Stimulated activated CD4-positive, alpha-beta T cell treated with anti-CD3 and anti-CD28 coated beads, Interleukin-1b, Interleukin-23, amount 100 ng/mL, for 1 hour (primary cell): ENCODE measurements around the gene LRRK1.

Experiments
- DNase-seq, 2 donors: peaks; one replicate each; pipeline ENCODE4 v3.0.0-alpha.2; 2020; ENCODE audit warnings: low read depth in 2 of 2

Gene LRRK1

DNA sequence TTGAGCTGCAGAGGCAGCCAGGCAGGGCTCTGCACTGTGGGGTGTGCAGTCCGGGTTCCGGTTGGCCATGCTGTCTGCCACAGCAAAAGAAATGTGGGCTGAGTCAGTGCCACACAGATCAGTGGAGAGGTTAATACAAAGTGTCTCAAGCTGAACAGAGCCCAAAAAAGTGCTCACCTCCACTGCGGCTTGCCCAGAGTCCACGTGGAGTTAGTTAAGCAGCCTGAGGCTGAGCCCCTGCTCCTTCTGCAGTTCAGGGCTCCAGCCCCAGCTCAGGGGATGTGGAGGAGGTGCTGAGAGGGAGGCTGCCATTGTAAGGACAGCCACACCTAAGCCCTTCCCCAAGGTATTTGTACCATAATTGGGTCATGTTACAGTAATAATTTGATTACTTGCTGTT lies 85.3 kb downstream of the LRRK1 start:
- DNase-seq, result no peak

DNA sequence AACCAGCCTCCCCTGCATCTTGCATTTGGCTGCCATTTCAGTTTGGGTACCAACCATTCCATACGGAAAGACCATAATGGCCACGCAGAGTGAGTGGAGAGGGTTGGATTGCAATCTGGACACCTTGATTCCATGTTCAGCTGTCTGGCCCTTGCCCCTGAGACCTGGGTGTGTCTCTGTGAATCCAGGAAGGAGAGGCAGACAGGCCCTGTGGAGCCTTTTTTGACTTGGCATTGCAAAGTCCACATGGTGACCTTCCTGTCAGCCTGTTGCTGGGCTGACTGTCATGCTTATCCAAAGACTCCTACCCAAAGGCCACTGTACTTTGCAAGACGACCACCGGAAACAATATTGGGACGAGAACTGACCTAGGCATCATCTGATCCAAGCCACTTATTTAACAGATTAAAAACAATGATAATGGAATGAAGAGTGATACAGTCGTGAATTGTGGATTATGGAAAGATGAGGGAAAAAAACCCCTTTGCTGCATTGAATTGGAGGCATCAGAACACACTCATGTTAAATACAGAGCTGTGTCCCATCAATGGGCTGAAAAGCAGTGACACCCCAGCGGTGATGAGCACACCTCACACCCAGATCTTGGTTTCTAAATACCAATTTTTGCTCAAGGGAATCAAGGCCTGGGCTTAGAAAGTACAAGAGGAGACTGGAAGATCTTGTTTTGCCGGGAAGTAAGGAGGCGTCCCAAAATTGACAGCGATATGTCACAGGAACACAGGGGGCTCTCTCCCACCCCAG lies 86.0 kb downstream of the LRRK1 start:
- DNase-seq, result no peak

DNA sequence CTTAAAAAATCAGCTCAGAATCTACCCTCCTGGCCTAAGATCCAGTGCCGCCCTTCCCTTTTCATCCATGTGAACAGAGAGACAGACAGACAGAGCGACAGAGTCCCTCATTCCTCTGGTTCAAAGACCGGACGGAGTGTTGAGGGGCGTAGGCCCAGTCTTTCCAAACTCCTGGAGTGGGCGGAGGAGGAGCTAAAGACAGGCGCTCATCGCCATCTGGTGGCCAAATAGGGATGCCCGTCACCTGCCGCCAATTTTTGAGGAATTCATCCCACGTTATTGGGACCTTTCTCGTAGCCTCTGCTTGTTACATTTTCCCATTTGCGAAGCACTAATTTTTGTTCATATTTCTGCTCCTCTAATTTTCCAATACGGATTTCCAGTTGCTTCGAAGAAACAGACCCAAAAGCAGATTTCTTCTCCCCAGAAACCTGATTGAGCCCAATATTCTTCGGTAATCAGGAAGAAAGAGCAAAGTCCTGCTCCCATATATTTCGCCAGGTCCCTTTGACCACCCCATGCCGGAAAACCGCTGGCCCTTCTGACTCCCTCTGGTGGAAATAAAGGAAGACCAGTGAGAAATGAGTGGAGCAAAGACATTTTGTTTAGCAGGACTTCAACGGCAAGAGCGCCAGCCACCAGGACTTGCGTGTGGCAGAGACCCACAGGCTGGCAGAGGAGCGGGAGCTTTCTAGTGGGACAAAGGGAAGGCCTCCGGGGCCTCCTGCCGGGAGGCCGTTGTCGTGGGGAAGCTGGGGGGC lies 88.0 kb downstream of the LRRK1 start:
- DNase-seq, result peak in 1 of 2 donors; percentile 37

DNA sequence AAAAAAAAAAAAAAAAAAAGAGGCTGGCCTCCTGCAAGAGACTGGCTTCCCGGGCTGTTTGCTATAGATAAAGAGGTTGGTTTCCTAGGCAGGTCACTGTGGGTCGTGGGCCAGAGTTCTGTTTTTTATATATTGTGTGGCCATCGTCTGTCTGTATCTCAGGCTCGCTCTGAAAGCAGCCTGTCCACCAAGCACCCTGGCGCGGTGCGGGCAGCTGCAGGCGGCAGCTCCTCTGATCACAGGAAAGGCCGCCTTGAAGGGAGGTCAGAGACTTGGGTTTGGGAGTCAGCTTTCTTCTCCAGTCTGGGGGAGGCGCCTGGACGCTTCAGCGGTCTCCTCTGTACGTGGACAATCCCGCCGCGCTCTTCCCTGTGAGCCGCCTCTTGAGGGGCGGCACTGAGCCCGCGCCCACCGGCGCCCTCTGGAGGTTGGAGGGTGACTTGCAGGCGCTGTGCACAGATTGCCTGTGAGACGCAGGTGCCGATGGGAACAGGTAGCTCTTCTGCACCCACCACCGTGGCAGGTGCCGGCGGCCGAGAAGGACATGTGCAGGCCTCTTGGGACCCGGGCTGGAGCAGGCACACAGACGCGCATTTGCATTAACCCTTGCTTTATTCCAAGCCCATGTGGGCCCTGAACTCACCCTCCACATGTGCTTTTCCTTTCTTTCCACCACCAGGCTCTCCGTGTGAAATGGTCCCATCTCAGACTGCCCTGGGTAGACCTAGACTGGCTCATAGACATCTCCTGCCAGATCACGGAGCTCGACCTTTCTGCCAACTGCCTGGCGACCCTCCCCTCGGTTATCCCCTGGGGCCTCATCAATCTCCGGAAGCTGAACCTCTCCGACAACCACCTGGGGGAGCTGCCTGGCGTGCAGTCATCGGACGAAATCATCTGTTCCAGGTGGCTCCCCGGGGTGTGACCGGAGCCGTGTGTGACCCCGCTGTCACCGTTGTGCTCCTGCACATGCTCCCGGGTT lies 89.3 kb downstream of the LRRK1 start:
- peak; percentile 67 to 88 for DNase-seq

DNA sequence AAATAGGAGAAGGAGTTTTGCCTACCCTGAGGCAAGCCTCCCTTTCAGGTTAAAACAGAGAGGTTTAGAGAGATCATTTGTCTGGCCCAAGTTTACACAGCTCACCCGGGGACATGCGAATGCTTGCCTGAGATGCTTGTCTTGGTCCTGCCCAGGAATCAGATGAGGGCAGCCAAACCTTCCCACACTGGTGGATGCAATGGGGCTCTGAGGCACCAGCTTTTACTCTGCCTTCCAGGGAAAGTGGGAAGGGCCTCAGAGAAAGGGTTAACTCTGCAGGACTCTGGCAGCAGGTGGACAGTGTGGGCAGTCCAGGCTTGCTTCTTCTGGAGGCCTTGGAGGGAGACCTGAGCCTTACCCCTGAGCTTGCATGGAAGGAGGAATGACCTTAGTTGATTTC lies 90.0 kb downstream of the LRRK1 start:
- DNase-seq, result no peak

DNA sequence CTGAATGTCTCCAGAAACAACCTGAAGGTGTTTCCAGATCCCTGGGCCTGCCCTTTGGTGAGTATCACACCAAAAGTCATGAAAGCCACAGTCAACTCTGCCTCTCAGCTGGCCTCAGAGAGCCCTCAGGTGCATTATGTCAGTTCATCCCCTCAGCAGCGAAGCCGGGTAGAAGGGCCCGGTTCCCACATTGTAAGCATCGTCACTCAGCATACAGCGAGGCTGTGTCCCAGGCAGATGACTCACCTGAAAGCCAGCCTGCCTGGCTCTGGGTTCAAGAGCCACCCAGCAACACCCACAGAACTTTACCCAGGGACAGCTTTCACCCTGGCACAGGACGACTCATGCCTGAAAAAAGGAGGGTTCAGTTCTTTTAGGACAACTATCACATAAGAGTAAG lies 91.6 kb downstream of the LRRK1 start:
- DNase-seq, result no peak

DNA sequence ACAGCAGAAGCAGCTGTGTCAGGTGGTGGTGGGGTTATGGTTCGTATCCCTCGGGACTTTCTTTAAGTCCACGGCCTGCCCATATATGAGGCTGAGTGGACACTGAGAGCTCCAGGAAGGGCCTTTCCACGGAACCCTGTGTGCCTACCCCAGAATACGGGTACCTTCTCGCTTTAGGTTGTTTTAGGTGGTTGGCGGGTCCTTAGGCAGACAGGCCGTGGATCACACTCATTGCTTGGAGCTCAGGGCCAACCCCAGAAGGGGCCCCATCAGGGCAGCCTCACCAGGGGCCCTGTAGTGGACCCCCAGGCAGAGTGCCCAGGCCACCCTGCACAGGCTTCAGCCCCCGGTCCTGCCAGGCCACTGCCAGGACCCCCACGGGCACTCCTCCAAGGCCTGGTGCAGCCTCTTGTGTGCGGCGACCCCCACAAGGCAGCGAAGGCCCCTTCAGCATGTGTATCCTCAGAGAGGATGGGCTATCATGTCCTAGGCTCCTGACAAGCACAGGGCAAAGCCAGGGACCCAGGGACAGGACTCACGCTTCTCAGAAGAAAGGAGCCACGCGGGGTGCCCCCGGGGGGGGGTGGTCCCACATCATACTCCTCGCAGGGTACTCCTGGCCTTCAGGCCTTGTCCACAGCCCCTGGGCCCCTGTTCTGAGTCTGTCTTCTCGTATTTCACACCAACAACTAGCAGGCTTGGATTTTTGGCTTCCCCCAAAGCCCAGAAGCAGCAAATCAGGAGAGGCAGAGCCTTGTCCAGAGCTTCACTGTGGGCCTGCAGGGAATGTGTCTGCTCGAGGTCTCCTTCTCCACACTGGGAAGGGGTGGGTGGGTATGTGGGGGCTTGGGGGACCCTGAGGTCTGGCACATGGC lies 93.4 kb downstream of the LRRK1 start:
- no peak for DNase-seq

DNA sequence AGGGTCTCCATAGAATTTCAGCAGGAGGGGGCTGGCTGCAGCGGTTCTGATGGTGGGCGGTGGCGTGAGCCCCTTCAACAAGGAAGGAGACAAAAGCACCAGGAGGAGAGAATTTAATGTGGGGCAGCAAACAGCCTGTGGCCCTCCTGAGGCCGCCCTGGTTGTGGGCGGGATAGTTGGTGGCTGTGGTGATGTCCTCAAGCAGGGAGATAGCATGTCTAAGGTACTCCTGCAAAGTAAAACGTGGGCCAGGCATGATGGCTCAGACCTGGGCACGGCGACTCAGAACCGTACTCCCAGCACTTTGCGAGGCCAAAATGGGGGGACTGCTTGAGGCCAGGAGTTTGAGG lies 94.0 kb downstream of the LRRK1 start:
- no peak for DNase-seq

DNA sequence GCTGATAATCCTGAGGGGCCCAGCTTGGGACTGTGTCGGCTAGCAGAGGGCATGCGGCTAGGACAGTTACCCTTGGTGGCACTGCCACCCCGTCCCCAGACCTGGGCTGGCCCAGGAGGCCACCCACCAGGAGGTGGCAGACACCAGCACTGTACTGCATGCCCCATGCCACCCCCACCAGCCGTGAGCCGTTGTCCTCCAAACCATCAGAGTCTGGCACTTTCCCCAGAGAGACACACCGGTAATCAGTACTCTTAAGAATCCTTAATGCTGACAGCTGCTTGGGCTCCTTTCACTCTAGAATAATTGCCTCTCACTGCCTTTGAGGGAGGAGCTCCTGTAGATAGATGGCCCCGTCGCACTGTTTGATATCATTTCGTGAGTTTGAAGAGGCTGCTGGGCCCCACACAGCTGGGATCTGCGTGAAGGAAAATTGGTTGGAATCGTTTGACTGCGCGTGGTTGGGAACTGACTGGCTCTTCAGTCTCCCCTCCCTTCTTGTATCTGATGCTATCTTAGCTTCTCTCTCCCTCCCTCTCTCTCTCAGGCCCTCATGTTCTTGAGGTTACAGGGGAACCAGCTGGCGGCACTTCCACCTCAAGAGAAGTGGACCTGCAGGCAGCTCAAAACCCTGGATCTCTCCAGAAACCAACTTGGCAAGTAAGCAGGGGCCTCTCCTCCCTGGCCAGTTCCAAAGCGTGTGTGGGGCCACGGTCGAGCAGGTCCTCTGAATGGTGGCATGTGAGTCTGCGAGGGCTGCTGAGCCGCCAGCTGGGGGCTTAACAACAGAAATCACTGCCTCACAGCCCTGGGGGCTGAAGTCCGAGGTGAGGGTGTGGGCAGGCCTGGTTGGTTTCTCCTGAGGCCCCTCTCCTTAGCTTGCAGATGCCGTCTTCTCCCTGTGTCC lies 94.9 kb downstream of the LRRK1 start:
- no peak for DNase-seq

DNA sequence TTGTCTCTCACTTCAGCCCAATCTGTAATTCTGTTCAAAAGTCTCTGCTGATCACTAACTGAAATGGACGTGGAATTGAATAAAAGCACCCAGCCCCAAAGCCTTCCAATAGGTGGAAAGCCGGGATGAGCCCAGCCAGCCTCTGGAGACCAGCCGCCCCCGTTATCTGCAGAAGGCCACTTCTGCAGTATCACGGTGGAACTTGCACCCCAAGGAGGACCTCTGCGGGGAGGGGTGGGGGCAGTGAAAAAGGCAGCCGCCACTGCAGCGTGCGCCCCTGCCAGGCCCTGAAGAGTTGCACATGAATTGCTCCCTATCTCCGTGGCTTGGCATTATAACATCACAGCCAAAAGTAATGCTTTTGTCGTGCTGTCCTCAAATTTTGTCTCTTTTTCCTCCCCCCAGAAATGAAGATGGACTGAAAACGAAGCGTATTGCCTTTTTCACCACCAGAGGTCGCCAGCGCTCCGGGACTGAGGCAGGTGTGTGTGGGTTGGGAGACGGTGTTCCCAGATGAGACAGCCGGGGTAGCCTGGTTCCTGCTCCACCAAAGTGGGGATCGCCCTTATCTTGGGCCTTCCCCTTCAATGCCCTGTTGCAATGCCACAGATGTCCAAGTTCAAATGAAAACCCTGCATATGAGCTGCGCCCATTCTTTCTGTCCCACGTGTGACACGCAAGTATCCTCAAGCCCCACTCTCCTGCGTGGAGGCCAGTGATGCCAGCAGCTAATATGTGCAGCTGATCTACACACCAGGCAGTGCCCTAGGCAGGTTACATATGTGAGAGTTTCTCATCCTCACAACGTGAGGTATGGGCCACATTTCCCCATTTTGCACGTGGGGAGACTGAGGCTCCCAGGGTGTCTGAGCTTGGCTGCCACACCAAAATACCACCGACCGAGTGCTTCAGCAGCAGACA lies 96.0 kb downstream of the LRRK1 start:
- DNase-seq, result peak; percentile 21 to 61

DNA sequence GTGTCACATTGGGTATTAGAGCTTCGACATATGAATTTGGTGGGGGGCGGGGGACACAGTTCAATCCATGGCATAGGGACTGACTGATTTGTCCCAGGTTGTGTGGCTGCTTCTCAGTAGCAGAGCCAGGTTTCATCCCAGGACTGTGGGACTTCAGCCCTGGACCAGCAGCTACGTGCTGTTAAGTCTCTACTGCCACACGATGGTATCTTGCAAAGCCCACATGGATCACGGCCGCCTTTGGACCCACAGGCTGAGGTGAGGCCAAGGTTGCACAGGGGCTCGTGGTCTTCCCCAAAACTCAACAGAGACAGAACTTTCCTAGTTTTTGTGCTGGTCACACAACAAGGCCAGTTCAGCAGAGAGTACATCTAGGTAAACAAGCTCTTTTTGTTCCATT lies 97.4 kb downstream of the LRRK1 start:
- no peak for DNase-seq

DNA sequence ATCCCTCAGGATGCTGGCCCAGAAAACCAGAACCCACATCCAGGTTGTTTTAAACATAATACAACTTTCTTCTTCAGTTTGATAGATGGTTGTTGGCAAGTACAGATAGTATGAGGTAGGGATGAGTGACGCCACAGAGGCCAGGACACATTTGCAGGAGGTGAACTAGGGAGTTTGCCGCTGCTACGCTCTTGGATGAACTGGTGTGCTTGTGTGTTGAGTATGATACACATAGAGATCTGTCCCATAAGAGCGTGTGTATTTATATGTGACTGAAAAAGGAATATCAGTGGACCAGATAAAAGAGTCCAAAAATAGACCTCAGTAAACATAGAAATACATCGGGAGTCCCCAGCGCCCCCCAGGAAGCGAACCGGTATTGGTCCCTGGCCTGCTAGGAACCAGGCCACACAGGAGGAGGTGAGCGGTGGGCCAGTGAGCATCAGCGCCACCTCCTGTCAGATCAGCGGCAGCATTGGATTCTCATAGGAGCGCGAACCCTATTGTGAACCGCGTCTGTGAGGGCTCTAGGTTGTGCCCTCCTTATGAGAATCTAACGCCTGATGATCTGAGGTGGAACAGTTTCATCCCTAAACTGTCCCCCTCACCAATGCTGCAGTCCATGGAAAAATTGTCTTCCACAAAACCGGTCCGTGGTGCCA lies 98.1 kb downstream of the LRRK1 start:
- no peak for DNase-seq

DNA sequence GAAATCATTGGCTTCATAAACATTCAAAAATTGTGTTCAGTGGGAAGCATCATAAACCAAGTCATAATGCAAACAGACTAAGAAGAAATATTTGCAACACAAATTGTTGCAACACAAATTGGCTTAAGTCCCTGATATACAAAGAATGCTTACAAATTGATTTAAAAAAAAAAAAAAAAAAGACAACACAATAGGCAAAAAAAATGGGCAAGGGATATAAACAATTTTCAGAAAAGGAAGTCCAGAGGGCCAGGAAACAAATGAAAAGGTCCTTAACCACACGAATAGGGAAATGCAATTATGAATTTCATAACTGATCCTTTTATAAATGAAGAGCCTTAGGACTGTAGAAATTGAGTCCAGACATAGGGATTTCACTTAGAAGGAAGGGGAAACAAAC lies 98.9 kb downstream of the LRRK1 start:
- DNase-seq, result no peak

DNA sequence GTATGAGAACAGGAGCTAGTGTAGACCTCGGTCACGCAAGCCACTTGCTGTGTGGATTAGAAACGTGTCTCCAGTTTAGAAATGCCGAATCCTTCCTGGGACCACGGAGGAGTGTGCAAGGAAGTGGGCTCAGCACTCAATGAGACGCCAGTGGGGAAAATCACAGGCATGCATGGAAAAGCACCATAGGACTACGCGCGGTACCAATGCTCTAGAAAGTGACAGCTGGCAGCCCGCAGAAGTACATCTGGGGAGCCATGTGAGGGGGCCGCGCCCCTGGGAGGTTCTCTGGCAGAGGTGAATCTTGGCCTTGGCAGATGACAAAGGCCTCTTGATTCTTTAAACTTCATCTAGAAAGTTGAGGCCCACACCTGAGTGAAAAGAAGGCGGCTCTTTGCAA lies 99.3 kb downstream of the LRRK1 start:
- DNase-seq, result no peak

DNA sequence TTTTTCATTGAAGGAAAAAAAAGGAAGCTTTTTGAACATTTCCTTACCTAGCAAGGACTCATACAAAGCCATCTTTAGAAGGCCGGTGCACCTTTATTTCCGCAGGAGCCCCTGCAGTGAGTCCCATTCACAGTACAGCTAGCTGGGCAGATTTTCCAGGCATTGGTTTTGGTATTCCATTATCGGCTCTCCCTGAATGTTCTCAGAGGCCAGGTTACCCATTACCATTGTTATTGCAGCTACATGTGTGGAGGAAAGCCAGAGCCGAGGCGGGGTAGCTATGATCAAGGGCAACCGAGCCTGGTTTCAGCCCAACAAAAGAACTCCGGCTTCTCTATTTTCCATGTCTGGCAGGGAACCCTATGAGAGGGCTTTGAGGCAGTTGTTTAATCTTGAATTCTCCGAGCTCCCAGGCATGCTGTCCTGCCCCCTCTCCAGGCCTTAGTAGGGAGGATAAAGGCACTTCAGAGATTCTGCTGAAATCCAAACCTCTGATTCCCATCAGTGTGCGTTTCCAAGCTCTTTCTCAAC lies 100.3 kb downstream of the LRRK1 start:
- no peak for DNase-seq

DNA sequence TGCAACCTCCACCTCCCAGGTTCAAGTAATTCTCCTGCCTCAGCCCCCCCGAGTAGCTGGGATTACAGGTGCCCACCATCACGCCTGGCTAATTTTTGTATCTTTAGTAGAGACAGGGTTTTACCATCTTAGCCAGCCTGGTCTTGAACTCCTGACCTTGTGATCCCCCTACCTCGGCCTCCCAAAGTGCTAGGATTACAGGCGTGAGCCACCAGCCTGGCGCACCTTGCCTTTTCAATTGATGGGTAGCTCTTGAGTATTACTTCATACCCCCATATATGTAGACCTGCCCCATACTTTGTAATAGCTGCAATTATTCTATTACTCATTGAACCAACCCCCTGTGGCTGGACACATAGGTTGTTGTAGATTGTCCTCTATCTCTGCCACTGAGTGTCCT lies 101.3 kb downstream of the LRRK1 start:
- DNase-seq, result no peak

DNA sequence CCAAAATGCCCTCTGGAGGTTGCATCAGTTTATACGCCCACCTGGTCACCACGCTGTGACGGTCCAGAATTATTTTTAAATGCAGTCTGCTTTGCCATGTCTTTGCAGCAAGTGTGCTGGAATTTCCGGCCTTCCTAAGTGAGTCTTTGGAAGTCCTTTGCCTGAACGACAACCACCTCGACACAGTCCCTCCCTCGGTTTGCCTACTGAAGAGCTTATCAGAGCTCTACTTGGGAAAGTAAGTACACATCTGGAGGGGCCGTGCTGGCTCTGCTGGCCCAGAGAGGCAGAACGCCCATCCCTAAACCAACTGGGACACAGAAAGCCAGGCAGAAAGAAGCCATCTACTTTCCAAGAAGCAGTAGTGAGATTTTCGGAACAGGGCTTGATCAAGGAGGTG lies 101.8 kb downstream of the LRRK1 start:
- DNase-seq, result no peak

DNA sequence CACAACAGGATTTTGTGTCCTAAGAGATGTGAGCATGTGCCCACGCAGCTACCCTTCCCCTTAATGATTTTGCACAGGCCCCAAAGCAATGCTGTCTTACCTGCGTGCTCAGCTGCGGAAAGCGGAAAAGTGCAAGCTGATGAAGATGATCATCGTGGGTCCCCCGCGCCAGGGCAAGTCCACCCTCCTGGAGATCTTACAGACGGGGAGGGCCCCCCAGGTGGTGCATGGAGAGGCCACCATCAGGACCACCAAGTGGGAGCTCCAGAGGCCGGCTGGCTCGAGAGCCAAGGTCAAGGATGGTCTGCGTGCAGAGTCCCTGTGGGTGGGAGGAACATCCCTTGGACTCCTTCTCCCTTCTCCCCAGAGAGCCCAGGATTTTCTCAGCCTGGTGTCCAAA lies 103.1 kb downstream of the LRRK1 start:
- no peak for DNase-seq
